D721Med (cell line): ENCODE measurements around the gene TMOD4.
"Not testable (repeated sequence)": the region's sequence is repeated elsewhere in the genome, so short reads cannot be mapped to it uniquely, and the experiment has no call there.

Experiments used
- DNase-seq: peaks from one replicate; pipeline ENCODE4 v3.0.0; 2011; ENCODE audit warnings: low spot score; ENCODE audit not compliant: insufficient read length
- FAIRE-seq: peaks from 2 replicates; lab custom pipeline; 2011; peaks lifted over from hg19 to GRCh38; lab: Jason Lieb, UNC
- CTCF ChIP-seq: IDR thresholded peaks from 2 replicates; pipeline ENCODE4 v1.5.1; 2012; ENCODE audit warnings: mild to moderate bottlenecking, control low read depth; ENCODE audit not compliant: insufficient read depth; ENCODE audit errors: missing control alignments

Gene TMOD4

DNA sequence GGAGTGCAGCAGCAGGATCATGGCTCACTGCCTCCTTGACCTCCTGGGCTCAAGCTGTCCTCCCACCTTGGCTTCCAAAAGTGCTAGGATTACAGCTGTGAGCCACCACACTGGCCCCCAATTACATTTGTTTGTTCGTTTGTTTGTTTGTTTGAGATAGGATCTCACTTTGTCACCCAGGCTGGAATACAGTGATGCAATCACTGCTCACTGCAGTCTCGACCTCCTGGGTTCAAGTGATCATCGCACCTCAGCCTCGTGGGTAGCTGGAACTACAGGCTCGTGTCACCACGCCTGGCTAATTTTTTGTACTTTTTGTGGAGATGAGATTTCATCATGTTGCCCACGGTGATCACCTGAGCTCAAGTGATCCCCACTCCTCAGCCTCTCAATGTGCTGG lies 16.3 kb upstream of the TMOD4 start:
- no peak for TF ChIP-seq CTCF
- no peak for DNase-seq
- FAIRE-seq: no peak

DNA sequence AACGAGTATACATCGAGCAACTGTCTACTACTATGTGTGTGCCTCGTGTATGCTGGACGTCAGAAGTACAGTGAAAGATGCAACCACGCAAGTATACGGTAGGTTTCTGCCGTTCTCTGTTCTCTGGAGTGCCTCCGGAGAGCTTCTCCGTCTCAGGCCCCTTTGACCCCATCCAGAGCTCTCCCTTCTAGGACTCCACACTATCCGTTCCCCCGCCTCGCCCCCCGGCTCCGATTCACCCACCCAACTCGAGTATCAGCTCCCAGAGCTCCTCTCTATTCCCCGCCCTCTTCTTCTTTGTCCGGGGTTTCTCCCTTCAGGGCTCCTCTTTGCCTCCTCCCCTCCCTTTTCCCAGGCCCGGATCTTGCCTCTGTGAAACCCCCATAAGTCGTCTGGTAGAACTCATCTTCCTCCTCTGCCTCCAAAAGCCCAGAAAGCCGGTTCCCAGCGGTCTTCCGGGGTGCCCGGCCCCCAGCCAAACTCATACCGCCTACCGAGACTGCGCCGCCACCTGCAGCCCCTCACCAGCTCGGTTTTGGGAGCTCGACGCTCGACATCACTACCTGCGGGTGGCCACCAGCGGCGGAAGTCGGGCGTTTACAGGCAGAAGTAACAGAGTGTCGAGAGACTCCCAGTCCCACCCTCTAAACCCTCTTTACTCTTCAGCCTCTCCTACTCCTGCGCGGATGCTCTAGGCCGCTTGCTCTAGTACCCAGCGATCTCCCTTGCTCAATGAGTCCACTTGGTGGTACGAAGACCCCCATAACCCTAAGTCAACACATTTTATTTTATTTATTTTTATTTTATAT lies 14.1 kb upstream of the TMOD4 start, which contains the start of gene VPS72:
VPS72 (minus strand) TSS at position 561 of the 809 bp plus-strand sequence; CDS start at position 485, 76 bp downstream.
- no peak for FAIRE-seq
- DNase-seq: peak; percentile 92
- TF ChIP-seq CTCF: no peak

DNA sequence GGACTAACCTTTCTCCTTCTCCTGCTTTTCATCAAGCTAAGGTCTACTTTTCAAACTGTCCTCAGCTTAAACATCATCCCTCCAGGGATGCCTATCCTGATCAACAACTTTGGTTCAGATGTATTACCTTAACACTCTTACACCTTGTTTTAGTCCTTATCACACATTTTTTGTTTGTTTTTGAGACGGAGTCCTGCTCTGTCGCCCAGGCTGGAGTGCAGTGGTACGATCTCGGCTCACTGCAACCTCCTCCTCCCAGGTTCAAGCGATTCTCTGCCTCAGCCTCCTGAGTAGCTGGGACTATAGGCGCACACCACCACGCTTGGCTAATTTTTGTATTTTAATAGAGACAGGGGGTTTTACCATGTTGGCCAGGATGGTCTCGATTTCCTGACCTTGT lies 12.9 kb upstream of the TMOD4 start:
- FAIRE-seq, DNase-seq: not testable (repeated sequence)

DNA sequence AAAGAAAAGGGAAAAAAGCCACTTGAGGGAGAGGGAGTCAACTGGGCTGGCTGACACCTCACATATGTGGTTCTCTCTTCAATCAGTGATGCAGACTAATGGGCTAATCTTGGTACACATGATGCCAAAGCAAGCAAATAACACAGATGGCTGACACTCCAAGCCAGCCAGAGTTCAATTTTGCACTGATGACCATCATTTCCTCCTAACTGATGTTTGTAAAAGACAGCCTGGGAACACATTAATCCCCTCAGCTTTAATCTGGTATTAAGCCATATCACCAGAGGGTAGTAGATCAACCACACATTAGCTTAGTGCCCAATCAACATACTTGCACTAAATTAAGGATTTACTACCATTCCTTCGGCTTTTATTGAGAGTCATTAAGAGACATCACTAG lies 11.4 kb upstream of the TMOD4 start:
- no peak for TF ChIP-seq CTCF
- peak; percentile 58 for DNase-seq
- FAIRE-seq: peak; percentile 90

DNA sequence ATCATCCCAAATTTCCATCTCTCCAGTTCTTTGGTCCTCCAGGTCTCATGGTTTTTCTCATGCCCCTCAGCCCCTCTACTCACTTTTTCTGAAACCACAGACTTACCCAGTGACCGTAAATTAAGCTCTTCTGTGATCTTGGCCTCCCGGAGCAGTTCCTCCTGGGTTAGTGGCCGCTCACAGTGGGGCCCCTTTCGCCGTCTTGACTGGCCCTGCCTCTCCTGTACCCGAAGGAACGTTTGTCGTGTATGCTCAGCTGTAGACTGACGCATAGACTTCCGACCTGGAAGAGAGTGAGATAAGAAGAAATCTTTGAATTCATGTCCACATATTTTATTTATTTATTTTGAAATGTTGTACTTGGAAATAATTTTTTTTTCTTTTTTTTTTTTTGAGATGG lies 8.4 kb upstream of the TMOD4 start:
- no peak for DNase-seq
- no peak for TF ChIP-seq CTCF
- no peak for FAIRE-seq

GRCh38 chr1:151176514-151177045 lies 799 bp upstream of the TMOD4 start:
- no peak for TF ChIP-seq CTCF
- FAIRE-seq (no peak), DNase-seq (no peak)

GRCh38 chr1:151175041-151175741 lies 590 bp downstream of the TMOD4 start:
- no peak for TF ChIP-seq CTCF
- no peak for FAIRE-seq

More at GRCh38 chr1:151175041-151175741, 590 bp downstream of the TMOD4 start:
- DNase-seq: no peak
